HepG2 (cell line): ENCODE results near the gene FAM228B. TPM values are rescaled to one million over a fixed set of nuclear protein-coding genes. Genes with fewer than 3 reads are reported as not detected.
A peak's percentile ranks its signal among the peaks of the same experiment; 100 is the strongest.

ENCODE experiments used
- CEBPB ChIP-seq: IDR thresholded peaks from 2 replicates; pipeline ENCODE4 v1.6.1; 2011; ENCODE audit warnings: low read depth, low read length, improper control_type of control experiment, borderline replicate concordance
- FLYWCH1 ChIP-seq: sonication (generic); formaldehyde crosslinking; IDR thresholded peaks from 2 replicates; pipeline ENCODE4 v1.8.1; 2023; ENCODE audit warnings: mild to moderate bottlenecking, missing genetic modification reagents
- GTF3A ChIP-seq: sonication (generic); formaldehyde crosslinking; conservative IDR thresholded peaks from 2 replicates; pipeline ENCODE4 v1.4.0; 2020; ENCODE audit warnings: mild to moderate bottlenecking, missing genetic modification reagents
- KLF12 ChIP-seq: sonication (generic); formaldehyde crosslinking; IDR thresholded peaks from 2 replicates; pipeline ENCODE4 v1.4.0; 2020; ENCODE audit warnings: missing genetic modification reagents, borderline replicate concordance
- KMT2A ChIP-seq: sonication (generic); formaldehyde crosslinking; IDR thresholded peaks from 2 replicates; pipeline ENCODE4 v1.4.0; 2020; ENCODE audit warnings: missing genetic modification reagents
- NFKBIZ ChIP-seq: IDR thresholded peaks from 2 replicates; pipeline ENCODE4 v1.6.1; 2018; ENCODE audit warnings: missing genetic modification reagents, missing compliant biosample characterization
- PATZ1 ChIP-seq: sonication (generic); formaldehyde crosslinking; IDR thresholded peaks from 2 replicates; pipeline ENCODE4 v1.4.0; 2020; ENCODE audit warnings: missing genetic modification reagents
- PRDM15 ChIP-seq: sonication (generic); formaldehyde crosslinking; IDR thresholded peaks from 2 replicates; pipeline ENCODE4 v1.4.0; 2020; ENCODE audit warnings: missing genetic modification reagents
- PREB ChIP-seq: sonication (generic); formaldehyde crosslinking; IDR thresholded peaks from 2 replicates; pipeline ENCODE4 v1.4.0; 2020; ENCODE audit warnings: missing genetic modification reagents
- RARG ChIP-seq: sonication (generic); formaldehyde crosslinking; IDR thresholded peaks from 2 replicates; pipeline ENCODE4 v1.4.0; 2020; ENCODE audit warnings: low read depth, mild to moderate bottlenecking, missing genetic modification reagents
- SOX6 ChIP-seq, 2 experiments: fragments of 450-650 bp in 1 of 2; sonication (generic) in 1 of 2; formaldehyde crosslinking in 1 of 2; IDR thresholded peaks; 2 replicates each; pipeline versions ENCODE4 v1.4.0 to v1.6.1; 2017 to 2020; ENCODE audit warnings: antibody characterized with exemption in 1 of 2, mild to moderate bottlenecking in 1 of 2, missing genetic modification reagents in 1 of 2
- SSRP1 ChIP-seq: IDR thresholded peaks from 2 replicates; pipeline ENCODE4 v1.6.1; 2016; ENCODE audit warnings: control low read depth
- TAF15 ChIP-seq: fragments of 200-400 bp; formaldehyde crosslinking; IDR thresholded peaks from one replicate; pipeline ENCODE4 v1.6.1; 2018; ENCODE audit warnings: mild to moderate bottlenecking, low read depth, low read length; ENCODE audit not compliant: poor library complexity, severe bottlenecking
- TEAD2 ChIP-seq: sonication (generic); formaldehyde crosslinking; IDR thresholded peaks from 2 replicates; pipeline ENCODE4 v1.9.0; 2021; ENCODE audit warnings: missing genetic modification reagents
- TEAD3 ChIP-seq: optimal IDR thresholded peaks from 2 replicates; pipeline ENCODE3; 2016; ENCODE audit warnings: borderline replicate concordance
- YEATS2 ChIP-seq: sonication (generic); formaldehyde crosslinking; IDR thresholded peaks from 2 replicates; pipeline ENCODE4 v1.4.0; 2020; ENCODE audit warnings: missing genetic modification reagents, borderline replicate concordance
- ZBTB38 ChIP-seq: sonication (generic); formaldehyde crosslinking; IDR thresholded peaks from 2 replicates; pipeline ENCODE4 v1.5.1; 2020; ENCODE audit warnings: mild to moderate bottlenecking, missing genetic modification reagents
- ZFP36L1 ChIP-seq: sonication (generic); formaldehyde crosslinking; IDR thresholded peaks from 2 replicates; pipeline ENCODE4 v1.8.0; 2022; ENCODE audit warnings: mild to moderate bottlenecking, missing genetic modification reagents, moderate library complexity
- ZNF260 ChIP-seq: sonication (generic); formaldehyde crosslinking; IDR thresholded peaks from 2 replicates; pipeline ENCODE4 v1.4.0; 2020; ENCODE audit warnings: missing genetic modification reagents, low read depth, mild to moderate bottlenecking, borderline replicate concordance
- ZNF331 ChIP-seq: sonication (generic); formaldehyde crosslinking; IDR thresholded peaks from 2 replicates; pipeline ENCODE4 v1.4.0; 2020; ENCODE audit warnings: missing genetic modification reagents
- ZNF563 ChIP-seq: sonication (generic); formaldehyde crosslinking; IDR thresholded peaks from 2 replicates; pipeline ENCODE4 v1.8.0; 2022; ENCODE audit warnings: mild to moderate bottlenecking, moderate library complexity, missing genetic modification reagents
- ZNF652 ChIP-seq: IDR thresholded peaks from 2 replicates; pipeline ENCODE4 v1.6.1; 2016; ENCODE audit warnings: low read depth, borderline replicate concordance
- ZNF839 ChIP-seq: sonication (generic); formaldehyde crosslinking; IDR thresholded peaks from 2 replicates; pipeline ENCODE4 v1.4.0; 2020; ENCODE audit warnings: missing genetic modification reagents, mild to moderate bottlenecking, borderline replicate concordance
- ZNF878 ChIP-seq: sonication (generic); formaldehyde crosslinking; IDR thresholded peaks from 2 replicates; pipeline ENCODE4 v1.8.1; 2023; ENCODE audit warnings: mild to moderate bottlenecking, missing genetic modification reagents, moderate library complexity
- polyA plus RNA-seq, 8 experiments: library from polyadenylated mRNA; depleted of rRNA in 3 of 8; stranded (reverse) in 7 of 8; unstranded in 1 of 8; fragments of >200 nt; fragmentation: Illumina TruSeq in 4 of 8; extraction: Trizol in 4 of 8; gene quantifications; 2 replicates each; pipeline versions ENCODE4 v1.2.1 to v1.2.3, GENCODE V29; 2011 to 2016; ENCODE audit warnings: low read depth in 4 of 8, missing spikeins in 1 of 8, mixed read lengths in 1 of 8; ENCODE audit not compliant: insufficient read depth in 1 of 8
- total RNA-seq, 5 experiments: library from RNA; depleted of rRNA; stranded (reverse); fragments of >200 nt; fragmentation: Illumina TruSeq; extraction: Trizol; gene quantifications; 2 replicates each; pipeline ENCODE4 v1.2.3, GENCODE V29; 2016; ENCODE audit warnings: low read depth in 1 of 5

FAM228B gene
- total and polyA plus RNA-seq, 2 of the 13 experiments (the other 11 are each of a cell fraction or from before 2014, with no cell fraction given), result 0.79 to 1.1 TPM

- TF ChIP-seq ZNF878, result no peak
- no peak for TF ChIP-seq ZNF839
- TF ChIP-seq PREB (CRISPR knock-in tag), result no peak
- no peak for TF ChIP-seq ZBTB38 (CRISPR knock-in tag)
- no peak for TF ChIP-seq ZNF563 (CRISPR knock-in tag)
- TF ChIP-seq RARG (CRISPR knock-in tag), result no peak
- peak; percentile 56; the same call in 1 of the 2 replicates for TF ChIP-seq CEBPB
- TF ChIP-seq TAF15, result no peak
- TF ChIP-seq GTF3A (CRISPR knock-in tag), result no peak
- TF ChIP-seq PRDM15 (CRISPR knock-in tag), result no peak
- peak; percentile 51; the same call in 1 of the 2 replicates for TF ChIP-seq YEATS2 (CRISPR knock-in tag)
- no peak for TF ChIP-seq KLF12 (CRISPR knock-in tag)
- peak; percentile 48; the same call in 1 of the 2 replicates for TF ChIP-seq ZNF331 (CRISPR knock-in tag)
- no peak for TF ChIP-seq PATZ1 (CRISPR knock-in tag)
- no peak for TF ChIP-seq NFKBIZ (CRISPR knock-in tag)
- TF ChIP-seq FLYWCH1 (CRISPR knock-in tag), result no peak
- no peak for TF ChIP-seq ZNF652 (CRISPR knock-in tag)
- TF ChIP-seq KMT2A (CRISPR knock-in tag), result 0 out of 2 replicates have a peak, but pooled peaks have one; percentile 25
- TF ChIP-seq SSRP1 (CRISPR knock-in tag), result no peak
- TF ChIP-seq TEAD3, result no peak
- TF ChIP-seq ZNF260 (CRISPR knock-in tag), result no peak
- no peak for TF ChIP-seq ZFP36L1 (CRISPR knock-in tag)
- no peak for TF ChIP-seq SOX6 (IDR thresholded peaks at IDR 0.05)
- TF ChIP-seq SOX6 (CRISPR knock-in tag; IDR thresholded peaks at IDR 0.05), result peak; percentile 66
- TF ChIP-seq TEAD2 (CRISPR knock-in tag), result no peak
These were observed 59.2 kb downstream of the FAM228B start (continued) for GRCh38 chr2:24182507-24182906.
